K562 (cell line): Measurements from ENCODE around the gene CRLF1. TPM values are rescaled to one million over a fixed set of nuclear protein-coding genes. Genes with fewer than 3 reads are reported as not detected.

Experiments used
- CAMTA2 ChIP-seq: fragments of 250-450 bp; sonication (Bioruptor Pico); conservative IDR thresholded peaks from 2 replicates; pipeline ENCODE4 v1.5.1; 2022
- CHD2 ChIP-seq: IDR thresholded peaks from 2 replicates; pipeline ENCODE4 v1.6.1; 2011; ENCODE audit warnings: low read depth, low read length
- CHD4 ChIP-seq: fragments of 200-600 bp; sonication (generic); IDR thresholded peaks from 3 replicates; pipeline ENCODE4 v1.6.1; 2012; ENCODE audit warnings: low read depth, mild to moderate bottlenecking, mixed read lengths, low read length, inconsistent platforms; ENCODE audit not compliant: insufficient read depth, insufficient replicate concordance, poor library complexity, severe bottlenecking
- EP300 ChIP-seq: IDR thresholded peaks from 2 replicates; pipeline ENCODE4 v1.6.1; 2012; ENCODE audit warnings: low read length, improper control_type of control experiment
- FOS ChIP-seq: IDR thresholded peaks from 3 replicates; pipeline ENCODE4 v1.6.1; 2011; ENCODE audit not compliant: insufficient read length; ENCODE audit errors: extremely low read depth
- GABPB1 ChIP-seq: sonication (generic); formaldehyde crosslinking; IDR thresholded peaks from 2 replicates; pipeline ENCODE4 v1.8.0; 2022; ENCODE audit warnings: mild to moderate bottlenecking, missing genetic modification reagents
- KDM5B ChIP-seq: fragments of 200-600 bp; sonication (generic); IDR thresholded peaks from 2 replicates; pipeline ENCODE4 v1.6.1; 2012; ENCODE audit warnings: low read depth, mild to moderate bottlenecking, moderate library complexity, low read length, control low read depth, inconsistent platforms; ENCODE audit not compliant: insufficient replicate concordance
- KLF13 ChIP-seq: fragments of 450-650 bp; IDR thresholded peaks from 2 replicates; pipeline ENCODE4 v1.6.1; 2016; ENCODE audit warnings: missing genetic modification characterization, low read depth, mild to moderate bottlenecking, missing compliant biosample characterization, moderate library complexity, borderline replicate concordance
- KLF16 ChIP-seq: IDR thresholded peaks from 2 replicates; pipeline ENCODE4 v1.6.1; 2016; ENCODE audit warnings: antibody characterized with exemption
- MEF2D ChIP-seq: conservative IDR thresholded peaks from 2 replicates; pipeline ENCODE4 v1.6.1; 2016; ENCODE audit warnings: low read depth, missing genetic modification characterization, missing compliant biosample characterization
- ZNF263 ChIP-seq: sonication (generic); formaldehyde crosslinking; IDR thresholded peaks from 2 replicates; pipeline ENCODE4 v1.8.0; 2022; ENCODE audit warnings: mild to moderate bottlenecking, missing genetic modification reagents, borderline replicate concordance
- polyA plus RNA-seq, 8 experiments: library from polyadenylated mRNA; depleted of rRNA in 4 of 8; stranded (reverse) in 5 of 8; unstranded in 3 of 8; fragments of >200 nt; fragmentation: Nextera tagmentation in 2 of 8; fragmentation: Illumina TruSeq in 1 of 8; extraction: Ambion mirVana in 2 of 8; extraction: Trizol in 1 of 8; gene quantifications; 2 replicates each; pipeline versions ENCODE4 v1.2.1 to v1.2.3, GENCODE V29; 2011 to 2014; ENCODE audit warnings: inconsistent platforms in 1 of 8, missing spikeins in 1 of 8
- total RNA-seq, 7 experiments: library from RNA; depleted of rRNA in 6 of 7; stranded (reverse); fragments of >200 nt in 6 of 7; fragmentation: Illumina TruSeq in 2 of 7; extraction: Trizol in 2 of 7; gene quantifications; 2 replicates each; pipeline versions ENCODE4 v1.2.1 to v1.2.3, GENCODE V29; 2011 to 2021; ENCODE audit warnings: low replicate concordance in 1 of 7
- TF ChIP-seq, protein P1 (sequence below): fragments of 450-650 bp; IDR thresholded peaks from 2 replicates; pipeline ENCODE4 v1.6.1; 2016; ENCODE audit warnings: mild to moderate bottlenecking, moderate library complexity
- TF ChIP-seq, protein P2 (sequence below), 3 experiments: IDR thresholded peaks in 2 of 3; conservative IDR thresholded peaks in 1 of 3; 2 replicates each; pipeline ENCODE4 v1.5.1; 2011 to 2012; ENCODE audit warnings: low read length in 3 of 3, mild to moderate bottlenecking in 3 of 3, control low read depth in 2 of 3, improper control_type of control experiment in 1 of 3, inconsistent platforms in 1 of 3, low read depth in 1 of 3, mixed read lengths in 1 of 3, moderate library complexity in 1 of 3; ENCODE audit not compliant: insufficient read depth in 2 of 3

CRLF1 gene
- total and polyA plus RNA-seq, 9 of the 15 experiments (the other 6 are each of a cell fraction or from before 2014, with no cell fraction given): 0.85 to 3.6 (median 1.7) TPM

DNA sequence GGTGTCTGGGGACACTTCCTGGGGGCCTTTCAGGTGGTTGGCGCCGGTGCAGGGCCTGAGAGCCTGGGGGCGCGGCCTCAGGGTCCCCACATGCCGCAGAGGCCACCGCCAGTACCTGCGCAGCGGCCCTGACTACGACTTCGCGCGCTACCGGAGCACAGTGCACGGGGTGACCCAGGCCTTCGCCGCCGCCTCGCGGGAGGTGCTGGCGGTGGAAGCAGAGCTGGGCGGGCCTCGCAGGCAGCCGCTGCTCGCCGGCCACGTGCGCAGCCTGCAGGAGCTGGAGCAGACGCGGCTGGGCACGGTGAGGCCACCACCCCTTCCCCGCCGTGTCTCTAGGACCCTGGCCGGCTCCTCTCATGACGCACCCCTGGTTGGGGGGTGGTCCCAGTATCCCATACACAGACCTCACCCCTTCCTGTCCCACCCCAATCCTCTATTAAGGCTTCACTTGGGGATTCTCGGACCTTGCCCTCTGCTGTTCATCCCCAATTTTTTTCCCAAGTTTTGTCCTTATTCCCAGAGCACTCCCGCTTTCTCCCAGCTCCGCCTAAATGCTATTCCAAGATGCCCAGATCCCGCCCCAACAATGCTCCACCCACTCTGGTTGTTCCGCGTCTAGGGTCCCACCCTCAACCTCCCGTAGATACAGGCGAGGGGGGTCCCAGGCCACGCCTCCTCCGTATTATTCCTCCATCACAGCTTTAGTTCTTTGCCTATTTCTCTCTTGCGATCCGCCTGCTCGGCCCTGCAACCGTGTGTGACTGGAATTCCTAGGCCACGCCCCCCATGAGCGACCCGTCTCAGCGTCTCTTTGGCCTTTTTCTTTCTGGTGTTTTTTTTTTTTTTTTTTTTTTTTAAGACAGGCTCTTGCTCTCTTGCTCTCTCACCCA, 17.0 kb downstream of the CRLF1 start (continued):
- TF ChIP-seq ZNF263 (CRISPR knock-in tag) (peak; percentile 75; the same call in 1 of the 2 replicates), MEF2D (tag) (no peak), FOS (no peak), EP300 (no peak), CAMTA2 (no peak), CHD4 (no peak), KLF16 (no peak), GABPB1 (CRISPR knock-in tag) (peak; percentile 72; the same call in 1 of the 2 replicates), CHD2 (peak; percentile 55), KLF13 (tag) (peak; percentile 80; the same call in 1 of the 2 replicates), KDM5B (no peak)
- TF ChIP-seq, protein P1, sequence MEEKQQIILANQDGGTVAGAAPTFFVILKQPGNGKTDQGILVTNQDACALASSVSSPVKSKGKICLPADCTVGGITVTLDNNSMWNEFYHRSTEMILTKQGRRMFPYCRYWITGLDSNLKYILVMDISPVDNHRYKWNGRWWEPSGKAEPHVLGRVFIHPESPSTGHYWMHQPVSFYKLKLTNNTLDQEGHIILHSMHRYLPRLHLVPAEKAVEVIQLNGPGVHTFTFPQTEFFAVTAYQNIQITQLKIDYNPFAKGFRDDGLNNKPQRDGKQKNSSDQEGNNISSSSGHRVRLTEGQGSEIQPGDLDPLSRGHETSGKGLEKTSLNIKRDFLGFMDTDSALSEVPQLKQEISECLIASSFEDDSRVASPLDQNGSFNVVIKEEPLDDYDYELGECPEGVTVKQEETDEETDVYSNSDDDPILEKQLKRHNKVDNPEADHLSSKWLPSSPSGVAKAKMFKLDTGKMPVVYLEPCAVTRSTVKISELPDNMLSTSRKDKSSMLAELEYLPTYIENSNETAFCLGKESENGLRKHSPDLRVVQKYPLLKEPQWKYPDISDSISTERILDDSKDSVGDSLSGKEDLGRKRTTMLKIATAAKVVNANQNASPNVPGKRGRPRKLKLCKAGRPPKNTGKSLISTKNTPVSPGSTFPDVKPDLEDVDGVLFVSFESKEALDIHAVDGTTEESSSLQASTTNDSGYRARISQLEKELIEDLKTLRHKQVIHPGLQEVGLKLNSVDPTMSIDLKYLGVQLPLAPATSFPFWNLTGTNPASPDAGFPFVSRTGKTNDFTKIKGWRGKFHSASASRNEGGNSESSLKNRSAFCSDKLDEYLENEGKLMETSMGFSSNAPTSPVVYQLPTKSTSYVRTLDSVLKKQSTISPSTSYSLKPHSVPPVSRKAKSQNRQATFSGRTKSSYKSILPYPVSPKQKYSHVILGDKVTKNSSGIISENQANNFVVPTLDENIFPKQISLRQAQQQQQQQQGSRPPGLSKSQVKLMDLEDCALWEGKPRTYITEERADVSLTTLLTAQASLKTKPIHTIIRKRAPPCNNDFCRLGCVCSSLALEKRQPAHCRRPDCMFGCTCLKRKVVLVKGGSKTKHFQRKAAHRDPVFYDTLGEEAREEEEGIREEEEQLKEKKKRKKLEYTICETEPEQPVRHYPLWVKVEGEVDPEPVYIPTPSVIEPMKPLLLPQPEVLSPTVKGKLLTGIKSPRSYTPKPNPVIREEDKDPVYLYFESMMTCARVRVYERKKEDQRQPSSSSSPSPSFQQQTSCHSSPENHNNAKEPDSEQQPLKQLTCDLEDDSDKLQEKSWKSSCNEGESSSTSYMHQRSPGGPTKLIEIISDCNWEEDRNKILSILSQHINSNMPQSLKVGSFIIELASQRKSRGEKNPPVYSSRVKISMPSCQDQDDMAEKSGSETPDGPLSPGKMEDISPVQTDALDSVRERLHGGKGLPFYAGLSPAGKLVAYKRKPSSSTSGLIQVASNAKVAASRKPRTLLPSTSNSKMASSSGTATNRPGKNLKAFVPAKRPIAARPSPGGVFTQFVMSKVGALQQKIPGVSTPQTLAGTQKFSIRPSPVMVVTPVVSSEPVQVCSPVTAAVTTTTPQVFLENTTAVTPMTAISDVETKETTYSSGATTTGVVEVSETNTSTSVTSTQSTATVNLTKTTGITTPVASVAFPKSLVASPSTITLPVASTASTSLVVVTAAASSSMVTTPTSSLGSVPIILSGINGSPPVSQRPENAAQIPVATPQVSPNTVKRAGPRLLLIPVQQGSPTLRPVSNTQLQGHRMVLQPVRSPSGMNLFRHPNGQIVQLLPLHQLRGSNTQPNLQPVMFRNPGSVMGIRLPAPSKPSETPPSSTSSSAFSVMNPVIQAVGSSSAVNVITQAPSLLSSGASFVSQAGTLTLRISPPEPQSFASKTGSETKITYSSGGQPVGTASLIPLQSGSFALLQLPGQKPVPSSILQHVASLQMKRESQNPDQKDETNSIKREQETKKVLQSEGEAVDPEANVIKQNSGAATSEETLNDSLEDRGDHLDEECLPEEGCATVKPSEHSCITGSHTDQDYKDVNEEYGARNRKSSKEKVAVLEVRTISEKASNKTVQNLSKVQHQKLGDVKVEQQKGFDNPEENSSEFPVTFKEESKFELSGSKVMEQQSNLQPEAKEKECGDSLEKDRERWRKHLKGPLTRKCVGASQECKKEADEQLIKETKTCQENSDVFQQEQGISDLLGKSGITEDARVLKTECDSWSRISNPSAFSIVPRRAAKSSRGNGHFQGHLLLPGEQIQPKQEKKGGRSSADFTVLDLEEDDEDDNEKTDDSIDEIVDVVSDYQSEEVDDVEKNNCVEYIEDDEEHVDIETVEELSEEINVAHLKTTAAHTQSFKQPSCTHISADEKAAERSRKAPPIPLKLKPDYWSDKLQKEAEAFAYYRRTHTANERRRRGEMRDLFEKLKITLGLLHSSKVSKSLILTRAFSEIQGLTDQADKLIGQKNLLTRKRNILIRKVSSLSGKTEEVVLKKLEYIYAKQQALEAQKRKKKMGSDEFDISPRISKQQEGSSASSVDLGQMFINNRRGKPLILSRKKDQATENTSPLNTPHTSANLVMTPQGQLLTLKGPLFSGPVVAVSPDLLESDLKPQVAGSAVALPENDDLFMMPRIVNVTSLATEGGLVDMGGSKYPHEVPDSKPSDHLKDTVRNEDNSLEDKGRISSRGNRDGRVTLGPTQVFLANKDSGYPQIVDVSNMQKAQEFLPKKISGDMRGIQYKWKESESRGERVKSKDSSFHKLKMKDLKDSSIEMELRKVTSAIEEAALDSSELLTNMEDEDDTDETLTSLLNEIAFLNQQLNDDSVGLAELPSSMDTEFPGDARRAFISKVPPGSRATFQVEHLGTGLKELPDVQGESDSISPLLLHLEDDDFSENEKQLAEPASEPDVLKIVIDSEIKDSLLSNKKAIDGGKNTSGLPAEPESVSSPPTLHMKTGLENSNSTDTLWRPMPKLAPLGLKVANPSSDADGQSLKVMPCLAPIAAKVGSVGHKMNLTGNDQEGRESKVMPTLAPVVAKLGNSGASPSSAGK: peak; percentile 99
- TF ChIP-seq, protein P2, sequence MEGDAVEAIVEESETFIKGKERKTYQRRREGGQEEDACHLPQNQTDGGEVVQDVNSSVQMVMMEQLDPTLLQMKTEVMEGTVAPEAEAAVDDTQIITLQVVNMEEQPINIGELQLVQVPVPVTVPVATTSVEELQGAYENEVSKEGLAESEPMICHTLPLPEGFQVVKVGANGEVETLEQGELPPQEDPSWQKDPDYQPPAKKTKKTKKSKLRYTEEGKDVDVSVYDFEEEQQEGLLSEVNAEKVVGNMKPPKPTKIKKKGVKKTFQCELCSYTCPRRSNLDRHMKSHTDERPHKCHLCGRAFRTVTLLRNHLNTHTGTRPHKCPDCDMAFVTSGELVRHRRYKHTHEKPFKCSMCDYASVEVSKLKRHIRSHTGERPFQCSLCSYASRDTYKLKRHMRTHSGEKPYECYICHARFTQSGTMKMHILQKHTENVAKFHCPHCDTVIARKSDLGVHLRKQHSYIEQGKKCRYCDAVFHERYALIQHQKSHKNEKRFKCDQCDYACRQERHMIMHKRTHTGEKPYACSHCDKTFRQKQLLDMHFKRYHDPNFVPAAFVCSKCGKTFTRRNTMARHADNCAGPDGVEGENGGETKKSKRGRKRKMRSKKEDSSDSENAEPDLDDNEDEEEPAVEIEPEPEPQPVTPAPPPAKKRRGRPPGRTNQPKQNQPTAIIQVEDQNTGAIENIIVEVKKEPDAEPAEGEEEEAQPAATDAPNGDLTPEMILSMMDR (IDR thresholded peaks at IDR 0.05 in 2 of 3, conservative IDR thresholded peaks at IDR 0.05 in 1 of 3; ENCODE audit: insufficient read depth in 2 of 3, low read depth in 1 of 3, low read length in 3 of 3): peak; percentile 24 to 57 (median 30); a peak in 4 of 6 replicates
